Osteoblast (primary cell): ENCODE data around the gene F2R. TPM values are rescaled to one million over a fixed set of nuclear protein-coding genes. Genes with fewer than 3 reads are reported as not detected.

ENCODE experiments used
- DNase-seq: peaks from one replicate; pipeline ENCODE4 v3.0.0; 2011; ENCODE audit warnings: low spot score, mixed read lengths; ENCODE audit not compliant: insufficient read length; ENCODE audit errors: missing footprints
- H2AFZ ChIP-seq: 2 replicates; pipeline ENCODE4 v1.6.0; 2011; ENCODE audit warnings: mild to moderate bottlenecking, low read length
- H3K27ac ChIP-seq: 2 replicates; pipeline ENCODE4 v1.5.1; 2011; ENCODE audit warnings: mild to moderate bottlenecking, low read depth, low read length, moderate library complexity
- H3K27me3 ChIP-seq: 2 replicates; pipeline ENCODE4 v1.6.0; 2012; ENCODE audit warnings: mild to moderate bottlenecking, control low read depth, inconsistent platforms, low read length, moderate library complexity; ENCODE audit not compliant: insufficient read depth
- H3K36me3 ChIP-seq: 2 replicates; pipeline ENCODE4 v1.5.1; 2011; ENCODE audit warnings: mild to moderate bottlenecking, low read length, control low read depth, moderate library complexity; ENCODE audit not compliant: insufficient read depth
- H3K4me1 ChIP-seq: 2 replicates; pipeline ENCODE4 v1.5.1; 2011; ENCODE audit warnings: mild to moderate bottlenecking, low read length, control low read depth, moderate library complexity; ENCODE audit not compliant: insufficient read depth
- H3K4me2 ChIP-seq: 2 replicates; pipeline ENCODE4 v1.6.0; 2011; ENCODE audit warnings: mild to moderate bottlenecking, low read length; ENCODE audit not compliant: insufficient read depth
- H3K4me3 ChIP-seq: fragments of 200-600 bp; sonication (generic); 3 replicates; pipeline ENCODE4 v1.5.1; 2012; ENCODE audit warnings: mild to moderate bottlenecking, low read length, inconsistent platforms; ENCODE audit not compliant: insufficient read depth
- H3K79me2 ChIP-seq: 2 replicates; pipeline ENCODE4 v1.6.0; 2012; ENCODE audit warnings: mild to moderate bottlenecking, low read length, control low read depth, inconsistent platforms; ENCODE audit not compliant: insufficient read depth
- H3K9me3 ChIP-seq: 2 replicates; pipeline ENCODE4 v1.5.1; 2011; ENCODE audit warnings: low read depth, low read length, control low read depth
- H4K20me1 ChIP-seq: 2 replicates; pipeline ENCODE4 v1.6.0; 2012; ENCODE audit warnings: mild to moderate bottlenecking, low read length, control low read depth; ENCODE audit not compliant: insufficient read depth
- total RNA-seq: library from RNA; depleted of rRNA; stranded (reverse); fragments of >200 nt; gene quantifications from 2 replicates; pipeline ENCODE4 v1.2.3, GENCODE V29; 2012
- TF ChIP-seq, protein P1 (sequence below): IDR thresholded peaks from 2 replicates; pipeline ENCODE4 v1.5.1; 2011; ENCODE audit warnings: mild to moderate bottlenecking, low read depth, low read length, moderate library complexity; ENCODE audit errors: extremely low read depth

The F2R gene
- total RNA-seq, 1 donor = 38.7 TPM

DNA sequence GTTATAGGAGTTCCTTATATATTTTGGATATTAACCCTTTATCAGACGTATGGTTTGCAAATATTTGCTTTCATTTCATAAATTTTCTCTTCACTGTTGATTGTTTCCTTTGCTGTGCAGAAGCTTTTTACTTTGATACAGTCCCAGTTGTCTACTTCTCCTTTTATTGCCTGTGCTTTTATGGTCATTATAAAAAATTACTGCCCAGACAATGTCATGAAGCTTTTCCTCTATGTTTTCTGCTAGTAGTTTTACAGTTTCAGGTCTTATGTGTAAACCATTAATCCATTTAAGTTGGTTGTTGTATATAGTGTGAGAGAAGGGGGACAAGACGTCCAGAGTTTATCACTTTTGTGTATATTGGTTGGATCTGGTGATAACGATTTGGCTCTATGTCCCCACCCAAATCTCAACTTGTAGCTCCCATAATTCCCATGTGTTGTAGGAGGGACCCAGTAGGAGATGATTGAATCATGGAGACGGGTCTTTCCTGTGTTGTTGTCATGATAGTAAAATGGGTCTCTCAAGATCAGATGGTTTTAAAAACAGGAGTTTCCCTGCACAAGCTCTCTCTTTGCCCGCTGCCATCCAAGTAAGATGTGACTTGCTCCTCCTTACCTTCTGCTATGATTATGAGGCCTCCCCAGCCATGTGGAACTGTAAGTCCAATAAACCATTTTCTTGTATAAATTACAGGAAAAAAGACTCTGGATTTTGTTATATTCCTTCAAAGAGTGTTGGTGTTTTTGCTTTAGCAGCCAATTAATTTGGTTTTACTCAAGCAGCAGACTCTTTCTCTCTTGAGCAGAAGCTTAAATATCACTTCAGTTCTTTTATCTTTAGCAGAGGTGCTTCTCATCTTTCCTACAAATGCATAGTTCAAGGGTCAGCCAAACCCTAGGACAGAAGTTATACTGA is 13.7 kb downstream of the F2R start:
- Histone ChIP-seq H3K4me3 (no peak overlapping the region), H3K4me2 (no peak overlapping the region), H3K27ac (no peak overlapping the region), H3K9me3 (peaks cover 6% of the 10 kb centered on the region), H2AFZ (no peak overlapping the region), H3K36me3 (peaks cover 28% of the 10 kb centered on the region), H3K27me3 (no peaks in the 10 kb centered on the region), H3K79me2 (peaks cover 61% of the 10 kb centered on the region), H4K20me1 (no peaks in the 10 kb centered on the region), H3K4me1 (peaks cover 7% of the 10 kb centered on the region)
- TF ChIP-seq, protein P1, sequence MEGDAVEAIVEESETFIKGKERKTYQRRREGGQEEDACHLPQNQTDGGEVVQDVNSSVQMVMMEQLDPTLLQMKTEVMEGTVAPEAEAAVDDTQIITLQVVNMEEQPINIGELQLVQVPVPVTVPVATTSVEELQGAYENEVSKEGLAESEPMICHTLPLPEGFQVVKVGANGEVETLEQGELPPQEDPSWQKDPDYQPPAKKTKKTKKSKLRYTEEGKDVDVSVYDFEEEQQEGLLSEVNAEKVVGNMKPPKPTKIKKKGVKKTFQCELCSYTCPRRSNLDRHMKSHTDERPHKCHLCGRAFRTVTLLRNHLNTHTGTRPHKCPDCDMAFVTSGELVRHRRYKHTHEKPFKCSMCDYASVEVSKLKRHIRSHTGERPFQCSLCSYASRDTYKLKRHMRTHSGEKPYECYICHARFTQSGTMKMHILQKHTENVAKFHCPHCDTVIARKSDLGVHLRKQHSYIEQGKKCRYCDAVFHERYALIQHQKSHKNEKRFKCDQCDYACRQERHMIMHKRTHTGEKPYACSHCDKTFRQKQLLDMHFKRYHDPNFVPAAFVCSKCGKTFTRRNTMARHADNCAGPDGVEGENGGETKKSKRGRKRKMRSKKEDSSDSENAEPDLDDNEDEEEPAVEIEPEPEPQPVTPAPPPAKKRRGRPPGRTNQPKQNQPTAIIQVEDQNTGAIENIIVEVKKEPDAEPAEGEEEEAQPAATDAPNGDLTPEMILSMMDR = no peak
- DNase-seq = no peak

DNA sequence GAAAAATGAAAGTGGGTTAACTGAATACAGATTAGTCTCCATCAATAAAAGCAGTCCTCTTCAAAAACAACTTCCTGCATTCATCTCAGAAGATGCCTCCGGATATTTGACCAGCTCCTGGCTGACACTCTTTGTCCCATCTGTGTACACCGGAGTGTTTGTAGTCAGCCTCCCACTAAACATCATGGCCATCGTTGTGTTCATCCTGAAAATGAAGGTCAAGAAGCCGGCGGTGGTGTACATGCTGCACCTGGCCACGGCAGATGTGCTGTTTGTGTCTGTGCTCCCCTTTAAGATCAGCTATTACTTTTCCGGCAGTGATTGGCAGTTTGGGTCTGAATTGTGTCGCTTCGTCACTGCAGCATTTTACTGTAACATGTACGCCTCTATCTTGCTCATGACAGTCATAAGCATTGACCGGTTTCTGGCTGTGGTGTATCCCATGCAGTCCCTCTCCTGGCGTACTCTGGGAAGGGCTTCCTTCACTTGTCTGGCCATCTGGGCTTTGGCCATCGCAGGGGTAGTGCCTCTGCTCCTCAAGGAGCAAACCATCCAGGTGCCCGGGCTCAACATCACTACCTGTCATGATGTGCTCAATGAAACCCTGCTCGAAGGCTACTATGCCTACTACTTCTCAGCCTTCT is 16.6 kb downstream of the F2R start:
- no peak overlapping the region for H3K4me3 ChIP-seq
- H3K36me3 ChIP-seq = peaks cover 28% of the 10 kb centered on the region
- no peak for DNase-seq
- peaks cover 6% of the 10 kb centered on the region for H3K9me3 ChIP-seq
- peaks cover 42% of the 10 kb centered on the region for H3K79me2 ChIP-seq
- no peaks in the 10 kb centered on the region for H4K20me1 ChIP-seq
- H2AFZ ChIP-seq = no peak overlapping the region
- TF ChIP-seq, protein P1 = no peak
- H3K4me1 ChIP-seq = no peaks in the 10 kb centered on the region
- H3K27ac ChIP-seq = no peak overlapping the region
- no peak overlapping the region for H3K4me2 ChIP-seq
- H3K27me3 ChIP-seq = no peaks in the 10 kb centered on the region

DNA sequence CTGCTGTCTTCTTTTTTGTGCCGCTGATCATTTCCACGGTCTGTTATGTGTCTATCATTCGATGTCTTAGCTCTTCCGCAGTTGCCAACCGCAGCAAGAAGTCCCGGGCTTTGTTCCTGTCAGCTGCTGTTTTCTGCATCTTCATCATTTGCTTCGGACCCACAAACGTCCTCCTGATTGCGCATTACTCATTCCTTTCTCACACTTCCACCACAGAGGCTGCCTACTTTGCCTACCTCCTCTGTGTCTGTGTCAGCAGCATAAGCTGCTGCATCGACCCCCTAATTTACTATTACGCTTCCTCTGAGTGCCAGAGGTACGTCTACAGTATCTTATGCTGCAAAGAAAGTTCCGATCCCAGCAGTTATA is 17.1 kb downstream of the F2R start:
- peaks cover 6% of the 10 kb centered on the region for H3K9me3 ChIP-seq
- no peak for DNase-seq
- TF ChIP-seq, protein P1 = no peak
- H3K36me3 ChIP-seq = peaks cover 28% of the 10 kb centered on the region
- no peaks in the 10 kb centered on the region for H4K20me1 ChIP-seq
- H3K27ac ChIP-seq = no peak overlapping the region
- peaks cover 41% of the 10 kb centered on the region for H3K79me2 ChIP-seq
- no peak overlapping the region for H2AFZ ChIP-seq
- H3K4me1 ChIP-seq = no peaks in the 10 kb centered on the region
- no peaks in the 10 kb centered on the region for H3K27me3 ChIP-seq
- H3K4me2 ChIP-seq = no peak overlapping the region
- H3K4me3 ChIP-seq = no peak overlapping the region
